GM12892 (cell line): ENCODE data around the gene CRACR2A.

Experiments
- POLR2A ChIP-seq: IDR thresholded peaks from 2 replicates; pipeline ENCODE4 v1.6.1; 2011; ENCODE audit warnings: low read depth, low read length, control low read depth
- POLR2AphosphoS5 ChIP-seq: IDR thresholded peaks from 2 replicates; pipeline ENCODE4 v1.6.1; 2011; ENCODE audit warnings: low read depth, low read length, control low read depth
- TAF1 ChIP-seq: IDR thresholded peaks from 2 replicates; pipeline ENCODE4 v1.6.1; 2011; ENCODE audit warnings: low read depth, mild to moderate bottlenecking, control low read depth, low read length, borderline replicate concordance

DNA sequence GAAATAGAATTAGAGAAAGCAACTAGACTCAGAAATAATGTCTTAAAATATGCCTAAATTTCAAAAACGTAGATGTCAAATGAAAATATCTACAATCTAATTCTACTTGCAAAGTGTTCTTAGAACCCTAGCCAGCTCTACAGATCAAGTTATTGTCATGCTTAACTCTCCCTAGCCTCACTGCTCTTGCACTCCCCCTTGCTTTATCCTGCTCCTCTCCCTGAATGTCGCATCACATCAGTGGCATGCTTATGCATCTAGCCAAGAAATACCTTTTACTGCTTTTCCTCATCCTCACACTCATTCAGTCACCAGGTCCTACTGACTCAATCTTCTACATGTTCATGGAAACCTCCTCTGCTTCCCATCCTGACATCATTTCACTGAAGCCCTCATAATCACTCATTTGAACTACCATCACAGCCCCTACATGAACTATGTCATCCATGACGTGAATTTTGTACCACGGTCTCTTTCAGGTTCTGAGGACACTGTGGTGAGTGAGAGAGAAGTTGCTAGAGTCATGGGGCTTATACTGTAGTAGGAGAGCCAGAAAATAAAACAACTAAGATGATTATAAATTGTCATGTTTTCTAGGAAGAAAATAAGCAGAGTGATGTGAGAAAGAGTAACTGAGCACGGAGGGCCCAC, 22.6 kb upstream of the CRACR2A start:
- TF ChIP-seq POLR2A (no peak), POLR2AphosphoS5 (no peak), TAF1 (no peak)
